K562 (cell line): Measurements from ENCODE around the gene ZCCHC3. TPM values are rescaled to one million over a fixed set of nuclear protein-coding genes. Genes with fewer than 3 reads are reported as not detected.

Experiments
- BCL6 ChIP-seq: fragments of 250-450 bp; sonication (Bioruptor Pico); IDR thresholded peaks from 2 replicates; pipeline ENCODE4 v1.4.0; 2020
- CC2D1A ChIP-seq: fragments of 450-650 bp; IDR thresholded peaks from 2 replicates; pipeline ENCODE4 v1.6.1; 2017; ENCODE audit warnings: mild to moderate bottlenecking
- CEBPB ChIP-seq: fragments of 450-650 bp; IDR thresholded peaks from 2 replicates; pipeline ENCODE4 v1.6.1; 2016; ENCODE audit warnings: missing genetic modification characterization, missing compliant biosample characterization
- COPS2 ChIP-seq: fragments of 450-650 bp; conservative IDR thresholded peaks from 2 replicates; pipeline ENCODE4 v1.6.1; 2016; ENCODE audit warnings: mild to moderate bottlenecking, moderate library complexity
- CREBBP ChIP-seq: IDR thresholded peaks from one replicate; pipeline ENCODE4 v1.6.1; 2012; ENCODE audit warnings: low read depth, mild to moderate bottlenecking, control low read depth, inconsistent platforms, low read length
- EP400 ChIP-seq: fragments of 450-650 bp; IDR thresholded peaks from 2 replicates; pipeline ENCODE4 v1.6.1; 2017; ENCODE audit warnings: antibody characterized with exemption, mild to moderate bottlenecking, moderate library complexity
- ESRRA ChIP-seq: fragments of 450-650 bp; IDR thresholded peaks from 2 replicates; pipeline ENCODE4 v1.6.1; 2014; ENCODE audit warnings: low read depth, mild to moderate bottlenecking, moderate library complexity, borderline replicate concordance
- GMEB1 ChIP-seq: fragments of 250-450 bp; sonication (Bioruptor Pico); IDR thresholded peaks from 2 replicates; pipeline ENCODE4 v1.4.0; 2020; ENCODE audit warnings: mild to moderate bottlenecking
- HIVEP1 ChIP-seq: fragments of 250-450 bp; sonication (Bioruptor Pico); IDR thresholded peaks from 2 replicates; pipeline ENCODE4 v1.4.0; 2020; ENCODE audit warnings: mild to moderate bottlenecking
- HNRNPK ChIP-seq: fragments of 200-400 bp; formaldehyde crosslinking; IDR thresholded peaks from one replicate; pipeline ENCODE4 v1.6.1; 2018; ENCODE audit warnings: mild to moderate bottlenecking, low read depth, low read length; ENCODE audit not compliant: poor library complexity, severe bottlenecking
- JUNB ChIP-seq: fragments of 450-650 bp; formaldehyde crosslinking; conservative IDR thresholded peaks from 2 replicates; pipeline ENCODE4 v1.4.0; 2020; ENCODE audit warnings: mild to moderate bottlenecking
- KDM4B ChIP-seq, 2 experiments: fragments of 450-650 bp in 1 of 2; sonication (generic) in 1 of 2; IDR thresholded peaks; 2 replicates each; pipeline ENCODE4 v1.6.1; 2016 to 2017; ENCODE audit warnings: borderline replicate concordance in 2 of 2, antibody characterized with exemption in 1 of 2, low read depth in 1 of 2, mild to moderate bottlenecking in 1 of 2
- MAZ ChIP-seq, 2 experiments: fragments of 450-650 bp in 1 of 2; sonication (generic) in 1 of 2; formaldehyde crosslinking; IDR thresholded peaks in 1 of 2; conservative IDR thresholded peaks in 1 of 2; 2 replicates each; pipeline versions ENCODE4 v1.4.0 to v1.5.0; 2020; ENCODE audit warnings: mild to moderate bottlenecking in 1 of 2, missing genetic modification reagents in 1 of 2
- NFATC3 ChIP-seq: fragments of 450-650 bp; IDR thresholded peaks from 2 replicates; pipeline ENCODE4 v1.6.1; 2017; ENCODE audit warnings: mild to moderate bottlenecking
- NR0B1 ChIP-seq: fragments of 450-650 bp; IDR thresholded peaks from one replicate; pipeline ENCODE4 v1.6.1; 2018; ENCODE audit warnings: mild to moderate bottlenecking, moderate library complexity; ENCODE audit not compliant: partially characterized antibody
- PYGO2 ChIP-seq: fragments of 450-650 bp; IDR thresholded peaks from 2 replicates; pipeline ENCODE4 v1.6.1; 2016; ENCODE audit warnings: mild to moderate bottlenecking, missing genetic modification characterization, moderate library complexity, missing compliant biosample characterization
- RBFOX2 ChIP-seq: fragments of 200-400 bp; formaldehyde crosslinking; IDR thresholded peaks from 2 replicates; pipeline ENCODE4 v1.6.1; 2017; ENCODE audit warnings: low read depth, mild to moderate bottlenecking, low read length, moderate library complexity
- RHOXF2B ChIP-seq: fragments of 250-450 bp; sonication (Bioruptor Pico); conservative IDR thresholded peaks from 2 replicates; pipeline ENCODE4 v1.5.1; 2021
- SPI1 ChIP-seq: IDR thresholded peaks from 2 replicates; pipeline ENCODE4 v1.6.1; 2011; ENCODE audit warnings: low read depth, low read length, control low read depth, borderline replicate concordance
- TSHZ1 ChIP-seq: fragments of 250-450 bp; sonication (Bioruptor Pico); IDR thresholded peaks from 2 replicates; pipeline ENCODE4 v1.4.0; 2020; ENCODE audit warnings: mild to moderate bottlenecking, moderate library complexity
- U2AF1 ChIP-seq: fragments of 200-400 bp; formaldehyde crosslinking; optimal IDR thresholded peaks from 2 replicates; pipeline ENCODE3; 2017; ENCODE audit warnings: mild to moderate bottlenecking, low read depth, low read length, moderate library complexity
- XRCC3 ChIP-seq: fragments of 450-650 bp; IDR thresholded peaks from 2 replicates; pipeline ENCODE4 v1.6.1; 2017; ENCODE audit warnings: mild to moderate bottlenecking, moderate library complexity
- ZZZ3 ChIP-seq: fragments of 450-650 bp; IDR thresholded peaks from 2 replicates; pipeline ENCODE4 v1.6.1; 2016; ENCODE audit warnings: antibody characterized with exemption, mild to moderate bottlenecking, moderate library complexity
- polyA plus RNA-seq, 8 experiments: library from polyadenylated mRNA; depleted of rRNA in 4 of 8; stranded (reverse) in 5 of 8; unstranded in 3 of 8; fragments of >200 nt; fragmentation: Nextera tagmentation in 2 of 8; fragmentation: Illumina TruSeq in 1 of 8; extraction: Ambion mirVana in 2 of 8; extraction: Trizol in 1 of 8; gene quantifications; 2 replicates each; pipeline versions ENCODE4 v1.2.1 to v1.2.3, GENCODE V29; 2011 to 2014; ENCODE audit warnings: inconsistent platforms in 1 of 8, missing spikeins in 1 of 8
- total RNA-seq, 7 experiments: library from RNA; depleted of rRNA in 6 of 7; stranded (reverse); fragments of >200 nt in 6 of 7; fragmentation: Illumina TruSeq in 2 of 7; extraction: Trizol in 2 of 7; gene quantifications; 2 replicates each; pipeline versions ENCODE4 v1.2.1 to v1.2.3, GENCODE V29; 2011 to 2021; ENCODE audit warnings: low replicate concordance in 1 of 7

The ZCCHC3 gene
- total and polyA plus RNA-seq, 9 of the 15 experiments (the other 6 are each of a cell fraction or from before 2014, with no cell fraction given): 2.8 to 23.3 (median 16.5) TPM

- peak; percentile 96 to 97 for TF ChIP-seq MAZ (CRISPR knock-in tag; conservative IDR thresholded peaks at IDR 0.05 in 1 of 2, IDR thresholded peaks at IDR 0.05 in 1 of 2)
- no peak for TF ChIP-seq U2AF1
- TF ChIP-seq KDM4B (IDR thresholded peaks at IDR 0.05; ENCODE audit: borderline replicate concordance in 2 of 2, low read depth in 1 of 2): no peak
- TF ChIP-seq CEBPB (tag): no peak
- TF ChIP-seq PYGO2 (tag): no peak
- no peak for TF ChIP-seq BCL6
- TF ChIP-seq HNRNPK: no peak
- TF ChIP-seq CREBBP: no peak
- TF ChIP-seq RHOXF2B: no peak
- no peak for TF ChIP-seq JUNB (CRISPR knock-in tag)
- no peak for TF ChIP-seq HIVEP1 (CRISPR knock-in tag)
- TF ChIP-seq GMEB1 (CRISPR knock-in tag): no peak
- TF ChIP-seq XRCC3: no peak
- TF ChIP-seq NR0B1: no peak
- TF ChIP-seq ESRRA: no peak
- no peak for TF ChIP-seq SPI1
- TF ChIP-seq RBFOX2: peak; percentile 69
- no peak for TF ChIP-seq TSHZ1
- no peak for TF ChIP-seq CC2D1A
- TF ChIP-seq EP400: peak; percentile 77; the same call in 1 of the 2 replicates
- no peak for TF ChIP-seq ZZZ3
- no peak for TF ChIP-seq COPS2
- no peak for TF ChIP-seq NFATC3
Measured at GRCh38 chr20:327186-328026, 30.0 kb downstream of the ZCCHC3 start (continued).
